Measurements from ENCODE around the gene NDUFS5. TPM values are rescaled to one million over a fixed set of nuclear protein-coding genes. Genes with fewer than 3 reads are reported as not detected.
"Not testable (repeated sequence)": the region's sequence is repeated elsewhere in the genome, so short reads cannot be mapped to it uniquely, and the experiment has no call there.

NDUFS5 gene
- total RNA-seq, 2 donors from 2014 or later: 295 to 349 TPM

DNA sequence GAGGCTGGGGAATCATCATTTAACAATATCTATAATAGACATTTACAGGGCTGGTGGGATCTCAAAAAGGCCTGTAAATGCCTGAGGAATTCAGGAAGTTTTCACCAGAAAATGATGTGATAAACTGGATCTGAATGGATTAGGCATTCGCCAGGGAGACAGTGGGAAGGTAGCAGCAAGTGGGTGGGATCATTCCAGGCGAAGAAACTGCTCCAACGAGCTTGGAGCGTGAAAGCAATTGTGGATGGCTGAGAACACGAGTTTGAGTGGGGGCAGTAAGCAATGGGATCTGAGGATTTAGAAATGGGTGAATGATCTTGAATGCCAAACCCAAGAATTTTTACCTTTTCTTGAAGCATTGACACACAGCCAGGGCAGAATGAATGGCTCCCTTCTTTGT, 8.9 kb upstream of the NDUFS5 start:
- no peaks in the 10 kb centered on the region for H3K9me3 ChIP-seq (ENCODE audit: control insufficient read depth, low read length)
- Mint-ChIP-seq H3K27me3 (ENCODE audit: insufficient read depth) (no peaks in the 10 kb centered on the region), H3K4me1 (peaks cover 16% of the 10 kb centered on the region), H3K36me3 (ENCODE audit: low read depth) (peaks cover 16% of the 10 kb centered on the region), H3K27ac (peak overlapping the region; percentile 37), H3K9me3 (no peaks in the 10 kb centered on the region), H3K4me3 (no peak overlapping the region)
- H3K4me3 ChIP-seq (ENCODE audit: low read length): no peak overlapping the region
- TF ChIP-seq, protein P1, sequence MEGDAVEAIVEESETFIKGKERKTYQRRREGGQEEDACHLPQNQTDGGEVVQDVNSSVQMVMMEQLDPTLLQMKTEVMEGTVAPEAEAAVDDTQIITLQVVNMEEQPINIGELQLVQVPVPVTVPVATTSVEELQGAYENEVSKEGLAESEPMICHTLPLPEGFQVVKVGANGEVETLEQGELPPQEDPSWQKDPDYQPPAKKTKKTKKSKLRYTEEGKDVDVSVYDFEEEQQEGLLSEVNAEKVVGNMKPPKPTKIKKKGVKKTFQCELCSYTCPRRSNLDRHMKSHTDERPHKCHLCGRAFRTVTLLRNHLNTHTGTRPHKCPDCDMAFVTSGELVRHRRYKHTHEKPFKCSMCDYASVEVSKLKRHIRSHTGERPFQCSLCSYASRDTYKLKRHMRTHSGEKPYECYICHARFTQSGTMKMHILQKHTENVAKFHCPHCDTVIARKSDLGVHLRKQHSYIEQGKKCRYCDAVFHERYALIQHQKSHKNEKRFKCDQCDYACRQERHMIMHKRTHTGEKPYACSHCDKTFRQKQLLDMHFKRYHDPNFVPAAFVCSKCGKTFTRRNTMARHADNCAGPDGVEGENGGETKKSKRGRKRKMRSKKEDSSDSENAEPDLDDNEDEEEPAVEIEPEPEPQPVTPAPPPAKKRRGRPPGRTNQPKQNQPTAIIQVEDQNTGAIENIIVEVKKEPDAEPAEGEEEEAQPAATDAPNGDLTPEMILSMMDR (conservative IDR thresholded peaks at IDR 0.05): no peak
- 75 to 84% methylated on average over 5 of the region's 5 CpGs for WGBS, 2 experiments (ENCODE audit: insufficient coverage in 1 of 2, insufficient read length in 1 of 2)
- no peak for DNase-seq
- H3K27me3 ChIP-seq (ENCODE audit: control insufficient read depth, insufficient read depth, low read length, poor library complexity, severe bottlenecking): no peaks in the 10 kb centered on the region
- H3K36me3 ChIP-seq (ENCODE audit: control insufficient read depth, insufficient read depth, low read length): peaks cover 9% of the 10 kb centered on the region
- H3K27ac ChIP-seq (ENCODE audit: low read depth, low read length): no peak overlapping the region
- no peak overlapping the region for H3K9ac ChIP-seq (ENCODE audit: extremely low read depth, low read length, poor library complexity, severe bottlenecking)
- H3K4me1 ChIP-seq (ENCODE audit: control insufficient read depth, insufficient read depth, low read length): peaks cover 7% of the 10 kb centered on the region

DNA sequence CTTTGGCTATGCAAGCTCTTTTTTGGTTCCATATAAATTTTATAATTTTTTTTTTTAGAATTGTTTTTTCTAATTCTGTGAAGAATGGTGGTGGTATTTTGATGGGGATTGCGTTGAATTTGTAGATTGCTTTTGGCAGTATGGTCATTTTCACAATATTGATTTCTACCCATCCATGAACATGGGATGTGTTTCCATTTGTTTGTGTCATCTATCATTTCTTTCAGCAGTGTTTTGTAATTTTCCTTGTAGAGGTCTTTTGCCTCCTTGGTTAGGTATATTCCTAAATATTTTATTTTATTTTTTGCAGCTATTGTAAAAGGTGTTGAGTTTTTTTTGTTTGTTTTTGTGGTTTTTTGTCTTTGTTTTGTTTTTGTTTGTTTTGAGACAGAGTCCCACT, 5.7 kb upstream of the NDUFS5 start:
- not testable (repeated sequence) for H3K9me3 ChIP-seq (ENCODE audit: control insufficient read depth, low read length); DNase-seq; H3K9me3 Mint-ChIP-seq; H3K9ac ChIP-seq (ENCODE audit: extremely low read depth, low read length, poor library complexity, severe bottlenecking); H3K36me3 ChIP-seq (ENCODE audit: control insufficient read depth, insufficient read depth, low read length); H3K27ac Mint-ChIP-seq; H3K4me3 ChIP-seq (ENCODE audit: low read length); H3K36me3 Mint-ChIP-seq (ENCODE audit: low read depth); H3K4me3 Mint-ChIP-seq; H3K27me3 Mint-ChIP-seq (ENCODE audit: insufficient read depth); H3K27ac ChIP-seq (ENCODE audit: low read depth, low read length); H3K4me1 ChIP-seq (ENCODE audit: control insufficient read depth, insufficient read depth, low read length); H3K27me3 ChIP-seq (ENCODE audit: control insufficient read depth, insufficient read depth, low read length, poor library complexity, severe bottlenecking)
- WGBS, 2 experiments (ENCODE audit: insufficient coverage in 1 of 2, insufficient read length in 1 of 2): no CpG with 5 or more reads among the region's 1 CpG
- H3K4me1 Mint-ChIP-seq: peaks cover 16% of the 10 kb centered on the region

DNA sequence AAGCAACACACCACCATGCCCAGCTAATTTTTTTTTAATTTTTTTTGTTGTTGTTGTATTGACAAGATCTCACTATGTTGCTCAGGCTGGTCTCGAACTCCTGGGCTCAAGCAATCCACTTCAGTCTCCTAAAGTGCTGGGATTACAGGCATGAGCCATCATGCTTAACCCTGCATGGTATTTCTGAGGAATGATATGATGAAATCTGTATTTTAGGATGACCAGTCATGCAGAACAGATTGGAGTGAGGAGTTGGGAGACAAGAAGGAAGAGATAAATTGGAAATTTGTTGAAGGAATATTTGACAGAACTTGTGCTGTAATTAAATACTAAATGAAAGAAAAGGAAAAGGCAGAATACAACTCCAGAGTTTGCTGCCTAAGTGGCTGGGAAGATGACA, 4.7 kb upstream of the NDUFS5 start:
- Histone ChIP-seq H3K9ac (ENCODE audit: extremely low read depth, low read length, poor library complexity, severe bottlenecking) (no peak overlapping the region), H3K27ac (ENCODE audit: low read depth, low read length) (no peak overlapping the region), H3K4me1 (ENCODE audit: control insufficient read depth, insufficient read depth, low read length) (peaks cover 4% of the 10 kb centered on the region), H3K9me3 (ENCODE audit: control insufficient read depth, low read length) (no peaks in the 10 kb centered on the region), H3K4me3 (ENCODE audit: low read length) (no peak overlapping the region), H3K27me3 (ENCODE audit: control insufficient read depth, insufficient read depth, low read length, poor library complexity, severe bottlenecking) (no peaks in the 10 kb centered on the region), H3K36me3 (ENCODE audit: control insufficient read depth, insufficient read depth, low read length) (no peaks in the 10 kb centered on the region)
- DNase-seq: no peak
- Mint-ChIP-seq H3K36me3 (ENCODE audit: low read depth) (no peaks in the 10 kb centered on the region), H3K4me3 (no peak overlapping the region), H3K9me3 (no peaks in the 10 kb centered on the region), H3K4me1 (peaks cover 16% of the 10 kb centered on the region), H3K27me3 (ENCODE audit: insufficient read depth) (peaks cover 3% of the 10 kb centered on the region), H3K27ac (no peak overlapping the region)
- TF ChIP-seq, protein P1 (conservative IDR thresholded peaks at IDR 0.05): no peak
- 86 to 100% methylated on average over 1 of the region's 1 CpG for WGBS, 2 experiments (ENCODE audit: insufficient coverage in 1 of 2, insufficient read length in 1 of 2)

DNA sequence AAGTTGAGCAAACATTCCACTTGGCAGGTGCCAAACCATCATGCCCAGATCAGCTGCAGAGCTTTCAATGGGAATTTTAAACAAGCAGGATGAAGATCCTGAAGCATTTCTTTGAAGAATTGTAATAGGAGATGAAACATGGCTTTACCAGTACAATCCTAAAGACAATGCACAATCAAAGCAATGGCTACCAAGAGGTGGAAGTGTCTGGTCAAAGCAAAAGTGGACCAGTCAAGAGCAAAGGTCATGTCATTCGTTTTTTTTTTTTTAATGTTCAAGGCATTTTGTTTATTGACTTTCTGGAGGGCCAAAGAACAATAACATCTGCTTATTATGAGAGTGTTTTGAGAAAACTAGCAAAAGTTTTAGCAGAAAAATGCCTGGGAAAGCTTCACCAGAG, 3.0 kb upstream of the NDUFS5 start:
- H3K9ac ChIP-seq (ENCODE audit: extremely low read depth, low read length, poor library complexity, severe bottlenecking): no peak overlapping the region
- no peaks in the 10 kb centered on the region for H3K9me3 ChIP-seq (ENCODE audit: control insufficient read depth, low read length)
- 29 to 74% methylated on average over 1 of the region's 1 CpG for WGBS, 2 experiments (ENCODE audit: insufficient coverage in 1 of 2, insufficient read length in 1 of 2)
- DNase-seq: no peak
- TF ChIP-seq, protein P1 (conservative IDR thresholded peaks at IDR 0.05): no peak
- Mint-ChIP-seq H3K27me3 (ENCODE audit: insufficient read depth) (peaks cover 3% of the 10 kb centered on the region), H3K27ac (no peak overlapping the region), H3K4me3 (no peak overlapping the region), H3K9me3 (no peaks in the 10 kb centered on the region), H3K36me3 (ENCODE audit: low read depth) (peaks cover under 1% of the 10 kb centered on the region), H3K4me1 (peaks cover 5% of the 10 kb centered on the region)
- H3K27ac ChIP-seq (ENCODE audit: low read depth, low read length): no peak overlapping the region
- peaks cover under 1% of the 10 kb centered on the region for H3K36me3 ChIP-seq (ENCODE audit: control insufficient read depth, insufficient read depth, low read length)
- no peaks in the 10 kb centered on the region for H3K4me1 ChIP-seq (ENCODE audit: control insufficient read depth, insufficient read depth, low read length)
- no peak overlapping the region for H3K4me3 ChIP-seq (ENCODE audit: low read length)
- no peaks in the 10 kb centered on the region for H3K27me3 ChIP-seq (ENCODE audit: control insufficient read depth, insufficient read depth, low read length, poor library complexity, severe bottlenecking)

Measured in endodermal cell (in vitro differentiated cells).